SHP77 (cell line): ENCODE measurements around the gene GRIN2A.

Source experiments
- DNase-seq, 2 experiments: peaks; one replicate each; lab custom pipeline; 2025; lab: John Stamatoyannopoulos, UW

Gene GRIN2A

GRCh38 chr16:9966569-9967157 lies 215.6 kb downstream of the GRIN2A start:
- DNase-seq: no peak

DNA sequence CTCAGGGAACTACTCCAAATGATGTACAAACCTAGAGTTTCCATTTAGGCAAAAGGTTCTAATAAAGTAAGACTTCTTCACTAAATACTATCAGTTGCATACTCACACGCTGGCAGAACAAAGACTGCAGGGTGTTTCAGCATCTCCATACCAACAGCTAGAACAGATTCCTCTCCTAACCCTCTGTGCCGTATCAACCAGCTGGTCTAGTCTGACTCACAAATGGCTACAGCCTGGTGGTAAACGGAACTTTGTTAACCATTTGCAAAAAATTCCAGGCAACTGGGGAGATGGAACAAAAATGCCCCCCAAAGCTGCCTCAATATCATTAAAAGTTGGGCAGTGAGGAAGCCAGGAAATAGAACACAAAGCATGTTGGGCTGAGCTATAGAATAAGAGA lies 217.1 kb downstream of the GRIN2A start:
- no peak for DNase-seq

DNA sequence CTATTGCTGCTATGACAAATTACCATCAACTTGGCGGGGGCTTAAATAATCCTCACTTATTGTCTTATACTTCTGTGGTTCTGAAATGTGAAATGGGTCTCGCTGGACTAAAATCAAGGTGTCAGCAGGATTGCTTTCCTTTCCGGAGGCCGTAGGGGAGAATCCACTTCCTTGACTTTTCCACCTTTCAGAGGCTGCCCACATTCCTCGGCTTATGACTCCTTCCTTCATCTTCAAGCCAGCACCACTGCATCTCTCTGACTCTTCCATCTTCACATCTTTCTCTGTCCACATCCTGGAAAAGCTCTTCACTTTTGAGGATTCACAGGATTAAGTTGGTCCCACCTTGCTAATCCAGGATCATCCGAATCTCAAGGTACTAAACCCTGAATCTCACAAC lies 217.8 kb downstream of the GRIN2A start:
- no peak for DNase-seq

- no peak for DNase-seq
These were observed 224.8 kb downstream of the GRIN2A start for GRCh38 chr16:9957433-9957832.

GRCh38 chr16:9957002-9957401 lies 225.2 kb downstream of the GRIN2A start:
- no peak for DNase-seq

DNA sequence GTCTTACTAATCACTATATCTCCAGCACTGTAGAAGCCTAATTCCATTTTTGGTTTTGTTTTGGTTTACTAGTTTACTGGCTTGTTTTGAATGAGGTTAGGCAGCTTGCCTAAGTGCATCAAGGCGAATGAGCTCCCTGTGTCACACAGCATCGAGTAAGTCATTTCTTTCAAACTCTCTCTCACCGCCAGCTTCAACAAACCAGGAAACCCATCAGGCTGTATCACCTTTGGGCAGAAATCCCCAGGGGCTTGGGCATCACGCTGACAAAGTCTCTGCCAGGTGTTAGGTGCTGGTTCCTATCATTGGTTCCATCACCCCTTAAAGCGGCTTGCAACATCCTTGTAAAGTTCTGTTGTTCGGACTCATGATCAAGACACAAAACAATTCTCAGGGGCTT lies 226.6 kb downstream of the GRIN2A start:
- DNase-seq: no peak

- no peak for DNase-seq
These were observed 228.2 kb downstream of the GRIN2A start for GRCh38 chr16:9953908-9954570.

DNA sequence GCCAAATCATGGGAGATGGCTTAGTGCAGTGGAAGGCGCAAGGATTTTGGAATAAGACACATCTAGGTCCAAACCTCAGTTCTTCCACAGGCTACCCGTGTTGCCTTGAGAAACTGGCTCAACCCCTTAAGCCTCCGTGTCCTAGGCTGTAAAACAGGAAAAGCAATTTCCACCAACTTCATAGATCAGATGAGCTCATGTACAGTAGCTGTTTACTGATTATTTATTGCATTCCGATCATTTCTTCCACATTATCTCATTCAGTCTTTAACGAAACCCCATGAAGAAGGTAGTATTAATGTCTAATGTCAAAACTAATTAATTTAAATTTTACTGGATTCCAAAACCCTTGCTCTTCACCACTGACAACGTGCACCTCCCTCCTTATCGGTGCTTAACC lies 231.6 kb downstream of the GRIN2A start:
- DNase-seq: no peak

- DNase-seq: no peak
These were observed 232.8 kb downstream of the GRIN2A start for GRCh38 chr16:9949396-9949795.

DNA sequence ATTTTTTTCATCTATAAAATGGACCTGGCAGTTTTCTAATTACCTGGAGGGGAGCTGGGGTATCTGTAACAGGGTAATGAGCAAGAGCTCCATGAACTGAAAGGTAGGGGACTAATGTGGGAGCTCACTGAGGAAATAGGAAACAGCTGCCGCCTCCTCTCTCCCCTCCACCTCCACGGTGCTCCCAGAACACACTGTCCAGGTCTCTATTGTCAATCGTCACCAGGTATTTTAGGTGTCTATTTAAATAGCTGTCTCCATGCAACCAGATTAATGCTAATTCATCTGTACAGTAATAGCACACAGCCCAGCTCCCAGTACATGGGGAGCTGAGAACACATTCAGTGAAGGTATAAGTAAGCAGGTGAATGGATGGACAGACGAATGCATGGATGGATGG lies 233.3 kb downstream of the GRIN2A start:
- DNase-seq: no peak

DNA sequence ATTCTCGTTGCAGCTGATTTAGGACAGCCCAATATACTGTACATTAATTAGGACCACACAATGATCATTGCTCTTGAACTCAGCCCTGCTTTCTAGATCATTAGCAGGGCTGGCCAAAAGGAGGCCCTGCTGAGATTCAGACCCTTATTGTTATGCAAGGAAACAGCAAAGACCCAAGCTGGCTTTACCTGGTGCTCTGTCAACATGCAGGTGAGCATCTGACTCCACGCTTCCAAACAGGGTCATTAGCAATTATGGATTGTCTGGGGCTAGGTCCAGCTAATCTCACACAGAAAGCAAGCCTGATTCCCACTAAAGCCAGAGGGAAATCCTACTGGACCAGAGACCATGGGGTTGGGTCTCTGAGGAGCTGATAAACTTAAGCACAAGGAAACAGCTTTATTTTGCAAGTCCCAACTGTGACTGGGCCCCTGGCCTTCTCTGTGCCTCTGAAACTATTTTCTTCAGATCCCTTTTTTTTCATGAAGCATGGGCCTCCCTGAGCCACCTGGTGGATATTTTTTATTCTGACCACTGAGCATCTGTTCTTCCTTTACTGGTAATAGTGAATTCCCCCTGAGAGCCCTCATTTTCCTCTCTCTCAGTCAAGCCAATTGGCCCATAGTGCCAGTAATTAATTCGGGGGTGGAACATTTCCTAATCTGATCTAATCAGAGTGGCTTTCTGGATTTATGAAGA lies 236.1 kb downstream of the GRIN2A start:
- no peak for DNase-seq

DNA sequence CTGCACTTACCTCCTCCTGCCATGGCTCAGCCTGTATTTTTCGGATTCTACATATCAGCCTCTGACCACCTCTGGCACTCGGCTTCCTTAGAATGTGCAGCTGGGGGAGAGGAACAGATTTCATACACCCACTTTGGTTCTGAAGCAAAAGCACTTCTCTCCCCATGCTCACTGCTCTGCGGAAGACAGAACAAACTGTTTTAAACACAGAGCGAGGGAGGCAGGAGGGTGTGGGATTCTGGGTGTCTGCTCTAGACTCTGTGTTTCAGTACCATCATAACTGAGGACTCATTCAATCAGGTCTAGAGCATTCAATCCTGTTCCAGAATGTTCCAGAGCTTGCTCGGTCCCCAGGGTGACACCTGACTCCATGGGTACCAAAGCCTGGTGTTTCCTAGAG lies 239.1 kb downstream of the GRIN2A start:
- DNase-seq: no peak

DNA sequence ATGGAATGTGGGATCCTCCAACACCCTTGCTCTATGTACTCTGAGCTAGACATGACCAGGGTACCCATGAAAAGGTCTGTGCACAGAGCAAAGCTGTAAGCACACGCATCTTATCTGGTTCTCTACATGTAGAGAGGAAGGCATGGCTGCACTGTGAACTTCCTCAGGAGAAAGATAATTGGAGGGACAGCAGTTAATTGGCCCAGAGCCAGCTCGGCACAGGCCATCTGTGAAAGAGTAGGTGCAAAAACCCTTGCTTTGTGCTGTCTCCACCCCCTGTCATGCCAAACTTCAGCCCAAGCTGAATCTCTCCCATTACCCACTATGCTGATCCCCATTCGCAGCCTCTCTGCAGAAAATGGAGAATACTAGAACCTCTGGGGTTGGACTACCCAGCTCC lies 241.0 kb downstream of the GRIN2A start:
- no peak for DNase-seq

GRCh38 chr16:9934723-9935508 lies 247.3 kb downstream of the GRIN2A start:
- DNase-seq: no peak

DNA sequence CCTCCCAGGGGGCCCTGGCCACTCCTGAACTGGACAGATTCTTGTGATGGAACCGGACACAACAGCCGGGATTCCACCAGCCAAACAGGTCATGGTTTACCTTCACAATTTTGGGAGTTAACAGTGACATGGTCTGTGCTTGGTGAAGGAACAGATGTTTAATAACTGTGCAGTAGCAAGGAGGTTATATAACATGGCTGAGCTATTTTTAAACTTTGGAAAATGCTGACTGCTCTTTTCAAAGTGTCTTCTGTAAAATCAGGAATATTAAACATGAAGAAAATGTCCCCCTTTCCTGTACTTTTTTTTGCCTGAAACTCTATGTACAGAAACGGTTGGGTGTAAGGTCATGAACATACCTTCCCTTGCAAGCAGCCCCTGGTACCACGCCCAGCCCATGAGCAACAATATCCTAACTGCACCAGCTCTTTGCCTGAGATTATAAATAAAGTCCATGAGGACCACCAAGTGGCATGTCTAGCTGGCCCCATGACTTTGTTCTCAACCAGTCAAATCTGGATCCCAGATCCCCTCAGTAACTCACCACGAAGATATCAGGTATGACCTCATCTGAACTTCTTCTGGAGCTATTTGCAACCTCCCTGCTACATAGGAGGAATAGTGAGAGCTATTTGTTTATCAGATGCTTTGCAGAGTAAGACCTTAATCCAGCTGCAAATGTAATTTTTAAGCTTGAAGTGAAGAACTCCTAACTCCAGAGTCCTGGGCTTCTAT lies 249.1 kb downstream of the GRIN2A start:
- no peak for DNase-seq

DNA sequence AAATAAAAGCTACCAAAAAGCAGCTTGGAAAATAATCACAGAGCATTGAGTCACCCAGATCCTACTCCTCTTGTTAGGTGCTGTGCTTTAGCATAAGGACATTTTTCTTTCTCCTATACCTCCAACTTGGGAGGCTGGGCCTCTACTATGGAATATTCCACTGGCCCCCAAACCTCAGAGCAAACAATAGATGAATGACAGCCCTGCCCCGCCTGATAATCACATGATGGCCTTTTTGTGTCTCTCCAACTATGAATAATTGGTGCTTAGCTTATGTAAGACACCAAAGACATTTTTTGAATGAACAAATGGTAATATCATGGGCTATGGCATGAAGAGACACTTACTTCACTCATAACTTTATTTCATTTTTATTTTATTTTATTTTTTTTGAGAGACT lies 250.2 kb downstream of the GRIN2A start:
- DNase-seq: no peak

DNA sequence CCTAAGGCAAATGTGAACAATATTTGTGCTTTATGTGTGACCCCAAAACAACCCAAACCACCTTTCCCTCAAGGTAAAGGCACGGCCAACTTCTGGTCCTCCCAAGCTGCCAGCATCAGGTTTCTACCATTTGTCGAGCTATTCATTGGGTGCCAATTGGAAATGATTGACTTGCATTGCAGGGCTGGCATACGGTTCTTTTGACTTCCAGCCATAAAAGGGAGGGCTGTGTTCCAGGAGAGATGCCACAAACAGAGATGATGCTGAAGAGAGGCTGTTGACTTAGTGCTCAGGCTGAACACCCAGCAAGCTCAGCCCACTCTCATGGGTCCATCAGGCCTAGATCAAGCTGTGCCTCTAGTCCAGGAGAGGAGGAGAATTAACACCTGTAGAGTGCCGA lies 252.4 kb downstream of the GRIN2A start:
- no peak for DNase-seq

GRCh38 chr16:9929313-9929712 lies 252.9 kb downstream of the GRIN2A start:
- DNase-seq: no peak

DNA sequence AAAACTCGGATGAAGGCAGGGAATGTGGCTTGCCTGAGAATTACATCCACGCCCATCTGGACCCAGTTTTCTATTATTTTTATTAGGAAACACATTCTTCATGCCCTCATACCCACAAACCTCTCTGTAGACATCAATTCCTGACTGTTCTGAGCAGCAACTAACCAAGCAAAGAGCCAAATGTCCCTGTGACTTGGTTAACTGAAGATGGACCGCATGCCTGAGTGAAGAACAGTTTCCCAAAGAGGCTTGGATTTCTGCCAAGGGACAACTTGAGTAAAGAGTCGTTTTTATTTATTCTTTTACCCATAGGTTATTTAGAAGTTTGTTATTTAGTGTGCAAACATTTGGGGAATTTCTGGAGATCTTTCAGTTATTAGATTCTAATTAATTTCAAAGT lies 259.8 kb downstream of the GRIN2A start:
- no peak for DNase-seq

DNA sequence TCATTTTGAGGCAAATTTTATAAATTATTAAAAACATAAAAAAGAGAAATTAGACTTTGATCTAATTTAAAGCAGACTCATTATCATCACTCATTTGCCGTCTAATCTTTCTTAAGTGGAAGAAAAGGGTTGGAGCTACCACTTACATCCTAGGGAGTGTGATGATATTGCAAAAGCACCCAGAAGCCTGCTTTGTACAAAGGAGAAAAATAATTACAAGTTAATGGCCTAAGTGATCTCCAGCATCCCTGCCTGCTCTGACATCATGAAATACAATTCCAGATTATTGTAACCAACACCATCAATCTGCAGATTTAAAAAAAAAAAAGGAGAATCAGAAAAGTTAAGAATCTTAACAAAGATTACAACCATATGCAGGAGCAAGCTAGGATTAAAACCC lies 260.2 kb downstream of the GRIN2A start:
- DNase-seq: no peak

DNA sequence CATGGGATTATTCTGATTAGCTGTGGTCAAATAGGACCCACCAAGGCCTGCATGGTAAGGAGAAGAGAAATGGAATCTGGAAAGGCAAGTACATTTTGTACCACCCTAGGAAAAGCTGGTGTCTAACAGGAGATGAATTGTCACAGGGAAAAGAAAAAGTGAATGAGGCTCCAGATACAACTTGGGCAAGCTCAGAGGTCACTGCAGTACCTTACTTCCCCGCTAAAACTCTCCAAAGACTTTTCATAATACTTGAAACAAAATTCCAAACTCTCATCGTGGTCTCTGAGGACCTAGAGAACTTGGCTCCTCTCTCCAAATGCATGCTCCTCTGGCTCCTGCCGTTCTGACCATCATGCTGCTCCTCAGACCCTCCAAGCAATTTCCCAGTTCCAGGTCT lies 262.8 kb downstream of the GRIN2A start:
- DNase-seq: no peak

DNA sequence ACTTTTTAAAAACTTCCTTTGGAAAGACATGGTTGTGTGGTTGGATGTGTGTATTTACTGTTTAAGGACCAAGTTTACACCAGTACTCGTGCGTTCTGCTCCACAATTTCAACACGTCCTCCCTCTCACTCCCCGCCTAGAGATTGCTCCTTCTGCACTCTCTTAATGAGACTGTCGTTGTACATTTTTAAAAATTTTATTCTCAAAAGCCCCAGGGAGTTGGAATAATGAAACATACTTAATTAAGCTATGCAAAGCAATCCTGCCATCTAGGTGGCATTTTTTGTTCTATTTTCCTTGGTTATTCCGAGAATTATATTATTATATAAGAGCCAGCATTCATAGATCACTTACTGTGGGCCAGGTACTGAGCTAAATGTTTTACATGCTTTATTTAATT lies 264.5 kb downstream of the GRIN2A start:
- DNase-seq: no peak
